ENCODE results near the gene EPHA4. TPM values are rescaled to one million over a fixed set of nuclear protein-coding genes. Genes with fewer than 3 reads are reported as not detected.
A peak's percentile ranks its signal among the peaks of the same experiment; 100 is the strongest.

EPHA4 gene
- total RNA-seq (41.3 TPM), polyA plus RNA-seq (6.5 TPM)

- Histone ChIP-seq H3K27ac (ENCODE audit: low read depth) (peak within 1 kb of the TSS; percentile 24), H3K36me3 (ENCODE audit: insufficient read depth) (peaks cover 2% of the 10 kb centered on the region), H3K4me1 (ENCODE audit: insufficient read depth) (no peaks in the 10 kb centered on the region), H3K4me3 (ENCODE audit: low read depth, low read length) (peak within 1 kb of the TSS; percentile 65)
- under 1% methylated on average over 55 of the region's 55 CpGs for WGBS
- DNase-seq (ENCODE audit: extremely low spot score): peak; percentile 78
Observed at GRCh38 chr2:221572219-221572820, at the start of gene EPHA4. Gene EPHA4, minus strand, starts transcription at chr2:221572304. Its CDS starts 56 bp downstream, at chr2:221572248.

- DNase-seq (ENCODE audit: extremely low spot score): no peak
- Histone ChIP-seq H3K4me1 (ENCODE audit: insufficient read depth) (no peaks in the 10 kb centered on the region), H3K27ac (ENCODE audit: low read depth) (no peak overlapping the region), H3K36me3 (ENCODE audit: insufficient read depth) (no peaks in the 10 kb centered on the region), H3K4me3 (ENCODE audit: low read depth, low read length) (no peak overlapping the region)
- WGBS: 79% methylated on average over 2 of the region's 2 CpGs
Observed at GRCh38 chr2:221618007-221618406, 45.9 kb upstream of the EPHA4 start.

GRCh38 chr2:221616561-221616960 is 44.5 kb upstream of the EPHA4 start:
- no peak overlapping the region for H3K27ac ChIP-seq (ENCODE audit: low read depth)
- no peak for DNase-seq (ENCODE audit: extremely low spot score)
- no peaks in the 10 kb centered on the region for H3K4me1 ChIP-seq (ENCODE audit: insufficient read depth)
- no peaks in the 10 kb centered on the region for H3K36me3 ChIP-seq (ENCODE audit: insufficient read depth)
- WGBS: 92% methylated on average over 13 of the region's 13 CpGs
- H3K4me3 ChIP-seq (ENCODE audit: low read depth, low read length): no peak overlapping the region

GRCh38 chr2:221614274-221614673 is 42.2 kb upstream of the EPHA4 start:
- Histone ChIP-seq H3K36me3 (ENCODE audit: insufficient read depth) (no peaks in the 10 kb centered on the region), H3K27ac (ENCODE audit: low read depth) (no peak overlapping the region), H3K4me3 (ENCODE audit: low read depth, low read length) (no peak overlapping the region), H3K4me1 (ENCODE audit: insufficient read depth) (no peaks in the 10 kb centered on the region)
- DNase-seq (ENCODE audit: extremely low spot score): no peak
- WGBS: 62% methylated on average over 6 of the region's 6 CpGs

GRCh38 chr2:221612800-221613199 is 40.7 kb upstream of the EPHA4 start:
- DNase-seq (ENCODE audit: extremely low spot score): no peak
- Histone ChIP-seq H3K4me1 (ENCODE audit: insufficient read depth) (no peaks in the 10 kb centered on the region), H3K36me3 (ENCODE audit: insufficient read depth) (no peaks in the 10 kb centered on the region), H3K4me3 (ENCODE audit: low read depth, low read length) (no peak overlapping the region), H3K27ac (ENCODE audit: low read depth) (no peak overlapping the region)
- WGBS: 92% methylated on average over 6 of the region's 6 CpGs

GRCh38 chr2:221612161-221612560 is 40.1 kb upstream of the EPHA4 start:
- Histone ChIP-seq H3K27ac (ENCODE audit: low read depth) (no peak overlapping the region), H3K4me1 (ENCODE audit: insufficient read depth) (no peaks in the 10 kb centered on the region), H3K4me3 (ENCODE audit: low read depth, low read length) (no peak overlapping the region), H3K36me3 (ENCODE audit: insufficient read depth) (no peaks in the 10 kb centered on the region)
- no peak for DNase-seq (ENCODE audit: extremely low spot score)
- WGBS: 39% methylated on average over 4 of the region's 4 CpGs

GRCh38 chr2:221610675-221611074 is 38.6 kb upstream of the EPHA4 start:
- Histone ChIP-seq H3K4me3 (ENCODE audit: low read depth, low read length) (no peak overlapping the region), H3K36me3 (ENCODE audit: insufficient read depth) (no peaks in the 10 kb centered on the region), H3K27ac (ENCODE audit: low read depth) (no peak overlapping the region), H3K4me1 (ENCODE audit: insufficient read depth) (no peaks in the 10 kb centered on the region)
- 80% methylated on average over 8 of the region's 8 CpGs for WGBS
- no peak for DNase-seq (ENCODE audit: extremely low spot score)

- H3K36me3 ChIP-seq (ENCODE audit: insufficient read depth): no peaks in the 10 kb centered on the region
- no peaks in the 10 kb centered on the region for H3K4me1 ChIP-seq (ENCODE audit: insufficient read depth)
- no peak overlapping the region for H3K4me3 ChIP-seq (ENCODE audit: low read depth, low read length)
- 71% methylated on average over 2 of the region's 2 CpGs for WGBS
- DNase-seq (ENCODE audit: extremely low spot score): no peak
- H3K27ac ChIP-seq (ENCODE audit: low read depth): no peak overlapping the region
Observed at GRCh38 chr2:221610255-221610654, 38.2 kb upstream of the EPHA4 start.

GRCh38 chr2:221608442-221608841 is 36.3 kb upstream of the EPHA4 start:
- no peaks in the 10 kb centered on the region for H3K36me3 ChIP-seq (ENCODE audit: insufficient read depth)
- no peak for DNase-seq (ENCODE audit: extremely low spot score)
- H3K4me1 ChIP-seq (ENCODE audit: insufficient read depth): no peaks in the 10 kb centered on the region
- WGBS: 85% methylated on average over 3 of the region's 3 CpGs
- H3K27ac ChIP-seq (ENCODE audit: low read depth): no peak overlapping the region
- no peak overlapping the region for H3K4me3 ChIP-seq (ENCODE audit: low read depth, low read length)

GRCh38 chr2:221606424-221606823 is 34.3 kb upstream of the EPHA4 start:
- Histone ChIP-seq H3K4me1 (ENCODE audit: insufficient read depth) (no peaks in the 10 kb centered on the region), H3K27ac (ENCODE audit: low read depth) (no peak overlapping the region), H3K4me3 (ENCODE audit: low read depth, low read length) (no peak overlapping the region), H3K36me3 (ENCODE audit: insufficient read depth) (no peaks in the 10 kb centered on the region)
- DNase-seq (ENCODE audit: extremely low spot score): no peak
- WGBS: 71% methylated on average over 6 of the region's 6 CpGs

- DNase-seq (ENCODE audit: extremely low spot score): no peak
- Histone ChIP-seq H3K4me3 (ENCODE audit: low read depth, low read length) (no peak overlapping the region), H3K36me3 (ENCODE audit: insufficient read depth) (no peaks in the 10 kb centered on the region), H3K4me1 (ENCODE audit: insufficient read depth) (no peaks in the 10 kb centered on the region), H3K27ac (ENCODE audit: low read depth) (no peak overlapping the region)
- WGBS: 68% methylated on average over 2 of the region's 2 CpGs
Observed at GRCh38 chr2:221605751-221606240, 33.7 kb upstream of the EPHA4 start.

GRCh38 chr2:221602938-221603337 is 30.8 kb upstream of the EPHA4 start:
- no peaks in the 10 kb centered on the region for H3K36me3 ChIP-seq (ENCODE audit: insufficient read depth)
- no peak overlapping the region for H3K27ac ChIP-seq (ENCODE audit: low read depth)
- no peak for DNase-seq (ENCODE audit: extremely low spot score)
- no peak overlapping the region for H3K4me3 ChIP-seq (ENCODE audit: low read depth, low read length)
- H3K4me1 ChIP-seq (ENCODE audit: insufficient read depth): no peaks in the 10 kb centered on the region
- 51% methylated on average over 1 of the region's 1 CpG for WGBS

- Histone ChIP-seq H3K4me3 (ENCODE audit: low read depth, low read length) (no peak overlapping the region), H3K36me3 (ENCODE audit: insufficient read depth) (no peaks in the 10 kb centered on the region), H3K27ac (ENCODE audit: low read depth) (no peak overlapping the region), H3K4me1 (ENCODE audit: insufficient read depth) (no peaks in the 10 kb centered on the region)
- DNase-seq (ENCODE audit: extremely low spot score): no peak
- 73% methylated on average over 3 of the region's 3 CpGs for WGBS
Observed at GRCh38 chr2:221601376-221601775, 29.3 kb upstream of the EPHA4 start.

GRCh38 chr2:221600388-221600787 is 28.3 kb upstream of the EPHA4 start:
- no peaks in the 10 kb centered on the region for H3K4me1 ChIP-seq (ENCODE audit: insufficient read depth)
- no peak for DNase-seq (ENCODE audit: extremely low spot score)
- H3K36me3 ChIP-seq (ENCODE audit: insufficient read depth): no peaks in the 10 kb centered on the region
- H3K4me3 ChIP-seq (ENCODE audit: low read depth, low read length): no peak overlapping the region
- H3K27ac ChIP-seq (ENCODE audit: low read depth): no peak overlapping the region
- 93% methylated on average over 5 of the region's 5 CpGs for WGBS

GRCh38 chr2:221596192-221596591 is 24.1 kb upstream of the EPHA4 start:
- no peaks in the 10 kb centered on the region for H3K4me1 ChIP-seq (ENCODE audit: insufficient read depth)
- WGBS: 51% methylated on average over 3 of the region's 3 CpGs
- H3K27ac ChIP-seq (ENCODE audit: low read depth): no peak overlapping the region
- DNase-seq (ENCODE audit: extremely low spot score): no peak
- H3K4me3 ChIP-seq (ENCODE audit: low read depth, low read length): no peak overlapping the region
- H3K36me3 ChIP-seq (ENCODE audit: insufficient read depth): no peaks in the 10 kb centered on the region

Measured in urinary bladder (tissue), 4 donors.